ENCODE measurements around the gene CDK5RAP1. TPM values are rescaled to one million over a fixed set of nuclear protein-coding genes. Genes with fewer than 3 reads are reported as not detected.

CDK5RAP1 gene
- total RNA-seq, 1 experiment from 2014 or later, result 56.3 TPM

DNA sequence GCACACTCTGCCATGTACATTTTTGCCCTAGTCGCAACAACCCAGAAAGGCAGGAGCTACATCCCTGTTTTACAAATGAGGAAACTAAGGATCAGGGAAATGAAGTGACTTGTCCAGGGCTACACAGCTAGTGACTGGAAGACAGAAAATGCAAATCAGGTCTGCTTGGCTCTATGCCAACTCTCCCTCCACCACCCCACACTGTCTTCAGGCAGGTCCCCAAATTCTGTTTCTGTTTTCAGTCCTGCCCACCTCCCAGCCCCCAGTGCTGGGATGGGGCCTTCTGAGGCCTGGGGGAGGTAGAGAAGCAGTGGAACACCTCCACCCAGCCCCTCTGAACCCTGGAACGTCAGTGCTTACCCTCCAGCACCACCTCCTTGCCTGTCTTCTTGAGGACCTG lies 37.2 kb upstream of the CDK5RAP1 start (continued):
- TF ChIP-seq, protein P1, sequence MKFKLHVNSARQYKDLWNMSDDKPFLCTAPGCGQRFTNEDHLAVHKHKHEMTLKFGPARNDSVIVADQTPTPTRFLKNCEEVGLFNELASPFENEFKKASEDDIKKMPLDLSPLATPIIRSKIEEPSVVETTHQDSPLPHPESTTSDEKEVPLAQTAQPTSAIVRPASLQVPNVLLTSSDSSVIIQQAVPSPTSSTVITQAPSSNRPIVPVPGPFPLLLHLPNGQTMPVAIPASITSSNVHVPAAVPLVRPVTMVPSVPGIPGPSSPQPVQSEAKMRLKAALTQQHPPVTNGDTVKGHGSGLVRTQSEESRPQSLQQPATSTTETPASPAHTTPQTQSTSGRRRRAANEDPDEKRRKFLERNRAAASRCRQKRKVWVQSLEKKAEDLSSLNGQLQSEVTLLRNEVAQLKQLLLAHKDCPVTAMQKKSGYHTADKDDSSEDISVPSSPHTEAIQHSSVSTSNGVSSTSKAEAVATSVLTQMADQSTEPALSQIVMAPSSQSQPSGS (CRISPR knock-in tag; IDR thresholded peaks at IDR 0.05; ENCODE audit: borderline replicate concordance, low read depth), result no peak
- no peak for TF ChIP-seq FOXP1 (CRISPR knock-in tag; IDR thresholded peaks at IDR 0.05; ENCODE audit: borderline replicate concordance)

DNA sequence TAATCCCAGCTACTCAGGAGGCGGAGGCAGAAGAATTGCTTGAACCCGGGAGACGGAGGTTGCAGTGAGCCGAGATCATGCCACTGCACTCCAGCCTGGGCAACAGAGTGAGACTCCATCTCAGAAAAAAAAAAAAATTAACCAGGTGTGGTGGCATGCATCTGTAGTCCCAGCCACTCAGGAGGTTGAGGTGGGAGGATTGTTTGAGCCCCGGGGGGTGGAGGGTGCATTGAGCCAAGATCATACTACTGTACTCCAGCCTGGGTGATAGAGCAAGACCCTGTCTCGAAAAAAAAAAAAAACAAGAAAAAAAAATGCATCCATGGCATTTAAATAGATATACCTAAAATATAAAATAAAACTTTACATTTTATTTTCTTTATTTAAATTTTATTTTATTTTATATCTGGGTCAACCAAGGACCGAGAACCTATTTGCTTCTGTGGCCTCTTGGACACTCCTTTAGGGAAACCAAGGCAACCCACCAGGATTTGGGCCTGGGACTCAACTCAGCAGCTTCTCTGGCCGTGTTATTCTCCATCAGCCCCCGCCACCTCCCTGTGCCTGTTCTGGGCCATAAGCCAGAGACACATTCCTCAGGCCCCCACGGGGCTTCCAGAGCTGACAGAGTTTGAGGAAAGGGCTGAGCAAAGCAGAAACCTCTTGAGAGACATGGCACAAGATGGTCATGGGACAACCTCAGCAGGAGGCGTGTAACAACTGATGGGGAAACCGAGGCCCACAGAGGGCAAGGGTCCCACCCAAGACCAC lies 36.0 kb upstream of the CDK5RAP1 start:
- TF ChIP-seq, protein P2, sequence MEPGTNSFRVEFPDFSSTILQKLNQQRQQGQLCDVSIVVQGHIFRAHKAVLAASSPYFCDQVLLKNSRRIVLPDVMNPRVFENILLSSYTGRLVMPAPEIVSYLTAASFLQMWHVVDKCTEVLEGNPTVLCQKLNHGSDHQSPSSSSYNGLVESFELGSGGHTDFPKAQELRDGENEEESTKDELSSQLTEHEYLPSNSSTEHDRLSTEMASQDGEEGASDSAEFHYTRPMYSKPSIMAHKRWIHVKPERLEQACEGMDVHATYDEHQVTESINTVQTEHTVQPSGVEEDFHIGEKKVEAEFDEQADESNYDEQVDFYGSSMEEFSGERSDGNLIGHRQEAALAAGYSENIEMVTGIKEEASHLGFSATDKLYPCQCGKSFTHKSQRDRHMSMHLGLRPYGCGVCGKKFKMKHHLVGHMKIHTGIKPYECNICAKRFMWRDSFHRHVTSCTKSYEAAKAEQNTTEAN (CRISPR knock-in tag; IDR thresholded peaks at IDR 0.05), result no peak
- TF ChIP-seq CREB1 (CRISPR knock-in tag; IDR thresholded peaks at IDR 0.05) (no peak), IRF2 (CRISPR knock-in tag; IDR thresholded peaks at IDR 0.05; ENCODE audit: borderline replicate concordance, low read depth) (no peak), MXD4 (CRISPR knock-in tag; IDR thresholded peaks at IDR 0.05; ENCODE audit: borderline replicate concordance) (no peak)
- TF ChIP-seq, protein P3, sequence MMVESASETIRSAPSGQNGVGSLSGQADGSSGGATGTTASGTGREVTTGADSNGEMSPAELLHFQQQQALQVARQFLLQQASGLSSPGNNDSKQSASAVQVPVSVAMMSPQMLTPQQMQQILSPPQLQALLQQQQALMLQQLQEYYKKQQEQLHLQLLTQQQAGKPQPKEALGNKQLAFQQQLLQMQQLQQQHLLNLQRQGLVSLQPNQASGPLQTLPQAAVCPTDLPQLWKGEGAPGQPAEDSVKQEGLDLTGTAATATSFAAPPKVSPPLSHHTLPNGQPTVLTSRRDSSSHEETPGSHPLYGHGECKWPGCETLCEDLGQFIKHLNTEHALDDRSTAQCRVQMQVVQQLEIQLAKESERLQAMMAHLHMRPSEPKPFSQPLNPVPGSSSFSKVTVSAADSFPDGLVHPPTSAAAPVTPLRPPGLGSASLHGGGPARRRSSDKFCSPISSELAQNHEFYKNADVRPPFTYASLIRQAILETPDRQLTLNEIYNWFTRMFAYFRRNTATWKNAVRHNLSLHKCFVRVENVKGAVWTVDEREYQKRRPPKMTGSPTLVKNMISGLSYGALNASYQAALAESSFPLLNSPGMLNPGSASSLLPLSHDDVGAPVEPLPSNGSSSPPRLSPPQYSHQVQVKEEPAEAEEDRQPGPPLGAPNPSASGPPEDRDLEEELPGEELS (CRISPR knock-in tag; IDR thresholded peaks at IDR 0.05), result no peak
- TF ChIP-seq, protein P4, sequence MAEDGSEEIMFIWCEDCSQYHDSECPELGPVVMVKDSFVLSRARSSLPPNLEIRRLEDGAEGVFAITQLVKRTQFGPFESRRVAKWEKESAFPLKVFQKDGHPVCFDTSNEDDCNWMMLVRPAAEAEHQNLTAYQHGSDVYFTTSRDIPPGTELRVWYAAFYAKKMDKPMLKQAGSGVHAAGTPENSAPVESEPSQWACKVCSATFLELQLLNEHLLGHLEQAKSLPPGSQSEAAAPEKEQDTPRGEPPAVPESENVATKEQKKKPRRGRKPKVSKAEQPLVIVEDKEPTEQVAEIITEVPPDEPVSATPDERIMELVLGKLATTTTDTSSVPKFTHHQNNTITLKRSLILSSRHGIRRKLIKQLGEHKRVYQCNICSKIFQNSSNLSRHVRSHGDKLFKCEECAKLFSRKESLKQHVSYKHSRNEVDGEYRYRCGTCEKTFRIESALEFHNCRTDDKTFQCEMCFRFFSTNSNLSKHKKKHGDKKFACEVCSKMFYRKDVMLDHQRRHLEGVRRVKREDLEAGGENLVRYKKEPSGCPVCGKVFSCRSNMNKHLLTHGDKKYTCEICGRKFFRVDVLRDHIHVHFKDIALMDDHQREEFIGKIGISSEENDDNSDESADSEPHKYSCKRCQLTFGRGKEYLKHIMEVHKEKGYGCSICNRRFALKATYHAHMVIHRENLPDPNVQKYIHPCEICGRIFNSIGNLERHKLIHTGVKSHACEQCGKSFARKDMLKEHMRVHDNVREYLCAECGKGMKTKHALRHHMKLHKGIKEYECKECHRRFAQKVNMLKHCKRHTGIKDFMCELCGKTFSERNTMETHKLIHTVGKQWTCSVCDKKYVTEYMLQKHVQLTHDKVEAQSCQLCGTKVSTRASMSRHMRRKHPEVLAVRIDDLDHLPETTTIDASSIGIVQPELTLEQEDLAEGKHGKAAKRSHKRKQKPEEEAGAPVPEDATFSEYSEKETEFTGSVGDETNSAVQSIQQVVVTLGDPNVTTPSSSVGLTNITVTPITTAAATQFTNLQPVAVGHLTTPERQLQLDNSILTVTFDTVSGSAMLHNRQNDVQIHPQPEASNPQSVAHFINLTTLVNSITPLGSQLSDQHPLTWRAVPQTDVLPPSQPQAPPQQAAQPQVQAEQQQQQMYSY (CRISPR knock-in tag; IDR thresholded peaks at IDR 0.05), result no peak
- TF ChIP-seq, protein P5, sequence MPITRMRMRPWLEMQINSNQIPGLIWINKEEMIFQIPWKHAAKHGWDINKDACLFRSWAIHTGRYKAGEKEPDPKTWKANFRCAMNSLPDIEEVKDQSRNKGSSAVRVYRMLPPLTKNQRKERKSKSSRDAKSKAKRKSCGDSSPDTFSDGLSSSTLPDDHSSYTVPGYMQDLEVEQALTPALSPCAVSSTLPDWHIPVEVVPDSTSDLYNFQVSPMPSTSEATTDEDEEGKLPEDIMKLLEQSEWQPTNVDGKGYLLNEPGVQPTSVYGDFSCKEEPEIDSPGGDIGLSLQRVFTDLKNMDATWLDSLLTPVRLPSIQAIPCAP (CRISPR knock-in tag; IDR thresholded peaks at IDR 0.05), result no peak
- no peak overlapping the region for H3K27ac Mint-ChIP-seq
- H3K36me3 Mint-ChIP-seq, result no peaks in the 10 kb centered on the region; the same call in 1 of the 2 replicates
- no peak for DNase-seq (ENCODE audit: low spot score)
- ChIA-PET CTCF (no interaction called here), POLR2A (no interaction called here)
- no peak for ATAC-seq
- no peaks in the 10 kb centered on the region for H3K4me1 Mint-ChIP-seq
- no peak overlapping the region for H3K4me3 Mint-ChIP-seq
- peaks cover 4% of the 10 kb centered on the region; the same call in 1 of the 2 replicates for H3K9me3 Mint-ChIP-seq
- H3K27me3 Mint-ChIP-seq (ENCODE audit: low read depth), result peaks cover 15% of the 10 kb centered on the region

DNA sequence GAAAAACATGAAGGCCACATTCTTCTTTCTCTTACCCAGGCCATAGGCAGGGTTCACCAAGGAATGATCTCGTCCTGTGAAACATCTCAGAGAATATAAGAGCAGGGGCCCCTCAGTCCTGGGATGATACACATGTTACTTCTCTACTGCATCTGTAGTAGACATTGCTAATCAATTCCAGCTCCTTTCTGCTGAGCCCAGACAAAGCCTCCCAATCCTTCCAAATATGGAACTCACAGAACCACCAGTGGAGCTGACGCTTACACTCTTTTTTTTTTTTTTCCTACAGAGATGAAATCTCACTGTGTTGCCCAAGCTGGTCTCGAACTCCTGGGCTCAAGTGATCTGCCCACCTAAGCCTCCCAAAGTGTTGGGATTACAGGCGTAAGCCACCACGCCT lies 33.1 kb upstream of the CDK5RAP1 start:
- POLR2A ChIA-PET, result interaction anchor here (0.6 to 0.7 kb wide), 3 partner anchors 190 to 1604 kb away, joined by 3 to 4 read pairs (median 4); no protein-coding TSS in a partner anchor
- CTCF ChIA-PET, result interaction anchor here (1.4 kb wide), 1 partner anchor 9 kb away, joined by 5 read pairs; the partner anchor contains the start of gene SNTA1
- Mint-ChIP-seq H3K4me3 (no peak overlapping the region), H3K27me3 (ENCODE audit: low read depth) (no peaks in the 10 kb centered on the region; the same call in 1 of the 2 replicates), H3K36me3 (no peaks in the 10 kb centered on the region; the same call in 1 of the 2 replicates), H3K27ac (no peak overlapping the region), H3K9me3 (peaks cover 4% of the 10 kb centered on the region; the same call in 1 of the 2 replicates), H3K4me1 (no peaks in the 10 kb centered on the region)
- DNase-seq (ENCODE audit: low spot score), result no peak
- TF ChIP-seq GTF2I (CRISPR knock-in tag; conservative IDR thresholded peaks at IDR 0.05) (no peak), NFE2L1 (CRISPR knock-in tag; IDR thresholded peaks at IDR 0.05) (no peak), MXD4 (CRISPR knock-in tag; IDR thresholded peaks at IDR 0.05; ENCODE audit: borderline replicate concordance) (no peak), HMGA2 (CRISPR knock-in tag; IDR thresholded peaks at IDR 0.05) (no peak)
- TF ChIP-seq, protein P6, sequence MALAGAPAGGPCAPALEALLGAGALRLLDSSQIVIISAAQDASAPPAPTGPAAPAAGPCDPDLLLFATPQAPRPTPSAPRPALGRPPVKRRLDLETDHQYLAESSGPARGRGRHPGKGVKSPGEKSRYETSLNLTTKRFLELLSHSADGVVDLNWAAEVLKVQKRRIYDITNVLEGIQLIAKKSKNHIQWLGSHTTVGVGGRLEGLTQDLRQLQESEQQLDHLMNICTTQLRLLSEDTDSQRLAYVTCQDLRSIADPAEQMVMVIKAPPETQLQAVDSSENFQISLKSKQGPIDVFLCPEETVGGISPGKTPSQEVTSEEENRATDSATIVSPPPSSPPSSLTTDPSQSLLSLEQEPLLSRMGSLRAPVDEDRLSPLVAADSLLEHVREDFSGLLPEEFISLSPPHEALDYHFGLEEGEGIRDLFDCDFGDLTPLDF (CRISPR knock-in tag; IDR thresholded peaks at IDR 0.05), result no peak
- ATAC-seq, result no peak

Data from WTC11 (cell line).